Mesendoderm (in vitro differentiated cells): ENCODE measurements around the gene UBA6.

Experiments used
- DNase-seq: peaks from one replicate; pipeline ENCODE4 v3.0.0; 2013
- H2AK5ac ChIP-seq: 2 replicates; pipeline ENCODE4 v1.6.1; 2013; ENCODE audit warnings: low read length, inconsistent platforms
- H2BK120ac ChIP-seq: 2 replicates; pipeline ENCODE4 v1.6.1; 2013; ENCODE audit warnings: low read depth, mild to moderate bottlenecking, low read length, moderate library complexity, mixed read lengths
- H2BK15ac ChIP-seq: replicated peaks from 2 replicates; pipeline ENCODE4 v1.6.1; 2013; ENCODE audit warnings: low read depth, mild to moderate bottlenecking, moderate library complexity
- H2BK5ac ChIP-seq: 2 replicates; pipeline ENCODE4 v1.6.1; 2013; ENCODE audit warnings: low read length, inconsistent platforms
- H3K18ac ChIP-seq: 2 replicates; pipeline ENCODE4 v1.6.1; 2013; ENCODE audit warnings: mild to moderate bottlenecking, low read length, mixed read lengths
- H3K23ac ChIP-seq: one replicate; pipeline ENCODE4 v1.6.1; 2013; ENCODE audit warnings: low read length
- H3K27ac ChIP-seq: 2 replicates; pipeline ENCODE4 v1.5.1; 2013; ENCODE audit warnings: low read depth, mild to moderate bottlenecking, inconsistent platforms, low read length, moderate library complexity
- H3K27me3 ChIP-seq: 2 replicates; pipeline ENCODE4 v1.6.1; 2013; ENCODE audit warnings: low read length, control low read depth, mild to moderate bottlenecking, inconsistent platforms; ENCODE audit not compliant: insufficient read depth, poor library complexity
- H3K36me3 ChIP-seq: 2 replicates; pipeline ENCODE4 v1.6.1; 2013; ENCODE audit warnings: low read length, inconsistent platforms; ENCODE audit not compliant: control insufficient read depth, insufficient read depth
- H3K4ac ChIP-seq: one replicate; pipeline ENCODE4 v1.6.1; 2013; ENCODE audit warnings: low read depth, mild to moderate bottlenecking, low read length, moderate library complexity
- H3K4me1 ChIP-seq: 2 replicates; pipeline ENCODE4 v1.6.1; 2013; ENCODE audit warnings: low read depth, low read length, inconsistent platforms; ENCODE audit not compliant: control insufficient read depth
- H3K4me2 ChIP-seq: 2 replicates; pipeline ENCODE4 v1.6.1; 2013; ENCODE audit warnings: low read length
- H3K4me3 ChIP-seq: 2 replicates; pipeline ENCODE4 v1.5.1; 2013; ENCODE audit warnings: mild to moderate bottlenecking, low read length
- H3K56ac ChIP-seq: one replicate; pipeline ENCODE4 v1.6.1; 2013; ENCODE audit warnings: low read length
- H3K79me1 ChIP-seq: 2 replicates; pipeline ENCODE4 v1.6.1; 2013; ENCODE audit warnings: low read length, inconsistent platforms
- H3K79me2 ChIP-seq: 2 replicates; pipeline ENCODE4 v1.6.1; 2013; ENCODE audit warnings: mild to moderate bottlenecking, low read length; ENCODE audit not compliant: control insufficient read depth, insufficient read depth
- H3K9ac ChIP-seq: 2 replicates; pipeline ENCODE4 v1.6.1; 2013; ENCODE audit warnings: low read length, inconsistent platforms
- H4K5ac ChIP-seq: one replicate; pipeline ENCODE4 v1.6.1; 2013; ENCODE audit warnings: low read length
- H4K8ac ChIP-seq: one replicate; pipeline ENCODE4 v1.6.1; 2013; ENCODE audit warnings: low read depth, mild to moderate bottlenecking, control low read depth, low read length, moderate library complexity
- WGBS: extraction: QIAGEN DNeasy Blood & Tissue Kit; methylation state at CpG from one replicate; pipeline ENCODE4 v1.1.7; 2013; ENCODE audit warnings: low lambda C conversion rate, missing lambda C conversion rate; ENCODE audit not compliant: insufficient coverage; ENCODE audit errors: extremely low coverage; 5-methylcytosine and 5-hydroxymethylcytosine counted together

UBA6 gene

DNA sequence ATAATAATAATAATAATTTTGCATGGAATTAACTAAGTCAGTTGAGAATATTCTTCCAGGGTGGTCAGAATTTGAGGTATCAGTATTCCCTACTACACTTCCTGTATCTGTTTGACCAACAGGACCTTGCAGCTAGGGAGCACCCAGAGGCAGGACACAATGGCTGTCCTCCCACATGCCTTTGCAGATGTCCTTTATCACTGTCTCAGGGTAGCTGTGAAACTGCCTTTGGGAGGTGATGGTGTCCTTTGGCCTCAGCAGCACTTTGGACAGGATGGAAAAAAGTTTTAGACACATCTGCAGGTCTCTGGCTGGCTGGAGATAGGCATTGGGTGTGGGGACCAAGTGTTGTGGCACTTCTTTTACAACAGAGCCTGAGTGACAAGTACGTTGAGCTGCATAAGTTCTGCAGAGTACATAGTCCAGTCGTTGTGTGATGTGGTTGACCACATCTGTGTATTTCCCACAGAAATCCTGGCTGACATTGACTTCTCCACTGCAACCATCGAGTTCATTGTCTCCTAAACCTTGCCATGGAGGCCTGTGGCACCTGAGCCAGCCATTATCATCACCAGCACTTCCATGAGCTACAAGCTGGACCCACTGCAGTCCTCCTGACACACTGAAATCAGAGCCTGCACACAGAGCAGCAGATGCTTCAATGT lies 19.1 kb upstream of the UBA6 start:
- Histone ChIP-seq H2BK120ac (no peak overlapping the region), H3K27ac (no peak overlapping the region), H3K23ac (no peak overlapping the region), H3K9ac (no peak overlapping the region), H3K36me3 (no peaks in the 10 kb centered on the region), H3K4me1 (peaks cover 10% of the 10 kb centered on the region), H3K56ac (no peak overlapping the region), H3K4me2 (no peak overlapping the region), H2AK5ac (no peak overlapping the region), H3K4me3 (no peak overlapping the region), H2BK5ac (no peak overlapping the region), H2BK15ac (no peak overlapping the region), H4K5ac (no peak overlapping the region), H3K27me3 (no peaks in the 10 kb centered on the region), H3K4ac (no peak overlapping the region), H3K79me2 (no peaks in the 10 kb centered on the region), H4K8ac (no peak overlapping the region), H3K79me1 (no peaks in the 10 kb centered on the region), H3K18ac (no peak overlapping the region)
- no CpG with 5 or more reads among the region's 3 CpGs for WGBS
- no peak for DNase-seq

DNA sequence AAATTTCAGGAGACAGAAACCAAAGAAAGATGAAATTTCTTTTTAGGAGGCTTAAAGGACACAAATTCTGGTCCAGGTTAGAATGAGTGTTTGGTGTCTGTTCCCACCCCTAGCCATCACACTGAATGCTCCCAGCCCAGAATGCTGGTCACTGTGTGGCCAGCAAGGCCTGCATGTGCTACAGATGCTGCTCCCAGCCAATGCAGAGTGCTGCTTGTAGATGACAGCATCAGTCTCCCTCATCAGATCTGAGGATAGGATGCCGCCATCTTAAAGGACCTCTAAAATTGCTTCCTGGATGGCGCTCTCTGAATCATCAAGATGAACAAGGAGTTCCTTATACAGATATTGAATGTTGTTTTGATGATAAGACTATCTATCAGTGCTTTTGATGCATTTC lies 17.9 kb upstream of the UBA6 start:
- no peak overlapping the region for H3K4me3 ChIP-seq

DNA sequence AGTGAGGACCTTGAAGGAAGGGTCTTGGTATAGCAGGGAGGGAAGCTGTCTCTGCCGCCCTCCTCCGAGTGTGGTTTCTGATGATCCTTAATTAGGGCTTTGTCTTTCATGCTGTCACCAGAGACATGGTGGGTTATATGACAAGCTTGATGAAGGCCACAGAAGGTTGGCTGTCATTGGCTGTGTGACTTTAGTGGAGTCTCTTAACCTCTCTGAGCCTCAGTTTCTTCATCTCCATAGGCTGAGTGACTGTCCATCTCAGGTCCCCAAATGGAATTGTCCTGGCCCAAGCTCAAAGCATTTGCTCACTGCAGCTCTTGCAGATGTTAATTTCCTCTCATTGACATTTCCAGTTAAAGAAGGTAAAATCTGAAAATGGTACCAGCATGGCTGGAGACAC lies 16.6 kb upstream of the UBA6 start:
- H3K9ac ChIP-seq = no peak overlapping the region
- no peak overlapping the region for H2BK120ac ChIP-seq
- DNase-seq = no peak
- H3K4ac ChIP-seq = no peak overlapping the region
- no peaks in the 10 kb centered on the region for H3K79me2 ChIP-seq
- no peaks in the 10 kb centered on the region for H3K79me1 ChIP-seq
- no peak overlapping the region for H3K23ac ChIP-seq
- H3K27me3 ChIP-seq = no peaks in the 10 kb centered on the region
- H3K56ac ChIP-seq = no peak overlapping the region
- no peak overlapping the region for H2AK5ac ChIP-seq
- H4K8ac ChIP-seq = no peak overlapping the region
- no peak overlapping the region for H2BK5ac ChIP-seq
- H3K4me3 ChIP-seq = no peak overlapping the region
- no peak overlapping the region for H3K4me2 ChIP-seq
- H2BK15ac ChIP-seq = no peak overlapping the region
- no peak overlapping the region for H4K5ac ChIP-seq
- no CpG with 5 or more reads among the region's 2 CpGs for WGBS
- H3K36me3 ChIP-seq = no peaks in the 10 kb centered on the region
- H3K18ac ChIP-seq = no peak overlapping the region
- no peak overlapping the region for H3K27ac ChIP-seq
- H3K4me1 ChIP-seq = peaks cover 14% of the 10 kb centered on the region

More for the DNA sequence above, 17.9 kb upstream of the UBA6 start:
- Histone ChIP-seq H3K4ac (no peak overlapping the region), H4K5ac (no peak overlapping the region), H4K8ac (no peak overlapping the region), H3K79me1 (no peaks in the 10 kb centered on the region), H3K23ac (no peak overlapping the region), H3K36me3 (no peaks in the 10 kb centered on the region), H2AK5ac (no peak overlapping the region), H3K27ac (no peak overlapping the region), H2BK15ac (no peak overlapping the region), H3K18ac (no peak overlapping the region), H3K4me1 (peaks cover 10% of the 10 kb centered on the region), H3K9ac (no peak overlapping the region), H3K4me2 (no peak overlapping the region), H3K56ac (no peak overlapping the region), H3K27me3 (no peaks in the 10 kb centered on the region), H3K79me2 (no peaks in the 10 kb centered on the region), H2BK120ac (no peak overlapping the region), H2BK5ac (no peak overlapping the region)
- no CpG with 5 or more reads among the region's 2 CpGs for WGBS
- peak; percentile 15 for DNase-seq

DNA sequence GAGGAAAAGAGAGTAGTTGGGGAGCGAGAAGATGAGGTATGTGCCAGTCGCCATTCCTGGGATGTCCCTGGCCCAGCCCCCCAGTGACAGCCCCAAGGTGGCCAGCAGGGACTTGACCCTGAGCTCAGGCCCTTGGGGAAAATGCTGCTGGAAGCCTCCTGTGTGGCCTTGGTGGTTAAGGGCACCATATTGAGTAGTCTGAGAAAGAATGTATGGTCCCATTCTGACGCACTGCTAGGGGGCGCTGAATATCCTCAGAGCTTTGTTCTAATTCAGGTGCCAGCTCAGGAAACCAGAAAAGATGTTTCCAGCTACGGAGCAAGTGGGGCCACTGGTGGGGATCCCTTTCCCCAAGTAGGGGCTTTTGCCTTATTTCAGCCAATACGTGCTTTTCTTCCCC lies 14.0 kb upstream of the UBA6 start:
- H2AK5ac ChIP-seq = no peak overlapping the region
- no peak overlapping the region for H2BK120ac ChIP-seq
- no peaks in the 10 kb centered on the region for H3K79me2 ChIP-seq
- H4K8ac ChIP-seq = no peak overlapping the region
- no peak overlapping the region for H3K4ac ChIP-seq
- DNase-seq = peak; percentile 16
- H3K18ac ChIP-seq = no peak overlapping the region
- H2BK5ac ChIP-seq = no peak overlapping the region
- no peak overlapping the region for H3K4me2 ChIP-seq
- no peaks in the 10 kb centered on the region for H3K36me3 ChIP-seq
- H4K5ac ChIP-seq = no peak overlapping the region
- no peak overlapping the region for H3K4me3 ChIP-seq
- H3K56ac ChIP-seq = no peak overlapping the region
- WGBS = no CpG with 5 or more reads among the region's 6 CpGs
- no peak overlapping the region for H2BK15ac ChIP-seq
- H3K27ac ChIP-seq = no peak overlapping the region
- H3K27me3 ChIP-seq = no peaks in the 10 kb centered on the region
- no peak overlapping the region for H3K23ac ChIP-seq
- no peak overlapping the region for H3K9ac ChIP-seq
- peaks cover 2% of the 10 kb centered on the region for H3K79me1 ChIP-seq
- peaks cover 6% of the 10 kb centered on the region for H3K4me1 ChIP-seq

DNA sequence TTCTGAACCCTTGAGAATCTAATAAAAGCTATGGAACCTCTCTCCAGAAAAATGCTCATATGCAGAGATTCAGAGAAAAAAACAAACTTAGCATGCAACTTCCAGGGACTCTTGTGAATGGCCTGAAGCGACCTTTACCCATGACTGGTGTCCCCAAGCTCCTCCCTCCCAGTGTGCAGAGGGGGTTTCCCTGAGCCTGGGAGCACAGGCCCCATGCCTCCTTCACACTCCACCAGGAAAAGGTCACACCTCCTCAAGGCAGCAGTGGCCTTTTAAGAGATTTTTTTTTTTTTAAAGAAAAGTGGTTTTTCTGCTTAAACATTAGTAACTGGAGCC lies 13.3 kb upstream of the UBA6 start:
- Histone ChIP-seq H4K5ac (no peak overlapping the region), H3K4ac (peak overlapping the region; percentile 37), H3K9ac (no peak overlapping the region), H3K56ac (no peak overlapping the region), H4K8ac (no peak overlapping the region), H2BK15ac (no peak overlapping the region), H3K27ac (no peak overlapping the region), H3K79me1 (peaks cover 2% of the 10 kb centered on the region), H3K4me1 (peaks cover 6% of the 10 kb centered on the region), H3K4me3 (no peak overlapping the region), H2BK120ac (no peak overlapping the region), H3K36me3 (no peaks in the 10 kb centered on the region), H3K79me2 (no peaks in the 10 kb centered on the region), H2BK5ac (no peak overlapping the region), H3K4me2 (no peak overlapping the region), H2AK5ac (no peak overlapping the region), H3K23ac (no peak overlapping the region), H3K18ac (no peak overlapping the region), H3K27me3 (no peaks in the 10 kb centered on the region)
- peak; percentile 55 for DNase-seq
- no CpG with 5 or more reads among the region's 1 CpG for WGBS
